GM12801 (cell line): ENCODE measurements around the gene TPCN1.

Experiments
- TF ChIP-seq, protein P1 (sequence below): IDR thresholded peaks from one replicate; pipeline ENCODE4 v1.5.1; 2011; ENCODE audit warnings: control low read depth; ENCODE audit not compliant: insufficient read length; ENCODE audit errors: extremely low read depth

Gene TPCN1

DNA sequence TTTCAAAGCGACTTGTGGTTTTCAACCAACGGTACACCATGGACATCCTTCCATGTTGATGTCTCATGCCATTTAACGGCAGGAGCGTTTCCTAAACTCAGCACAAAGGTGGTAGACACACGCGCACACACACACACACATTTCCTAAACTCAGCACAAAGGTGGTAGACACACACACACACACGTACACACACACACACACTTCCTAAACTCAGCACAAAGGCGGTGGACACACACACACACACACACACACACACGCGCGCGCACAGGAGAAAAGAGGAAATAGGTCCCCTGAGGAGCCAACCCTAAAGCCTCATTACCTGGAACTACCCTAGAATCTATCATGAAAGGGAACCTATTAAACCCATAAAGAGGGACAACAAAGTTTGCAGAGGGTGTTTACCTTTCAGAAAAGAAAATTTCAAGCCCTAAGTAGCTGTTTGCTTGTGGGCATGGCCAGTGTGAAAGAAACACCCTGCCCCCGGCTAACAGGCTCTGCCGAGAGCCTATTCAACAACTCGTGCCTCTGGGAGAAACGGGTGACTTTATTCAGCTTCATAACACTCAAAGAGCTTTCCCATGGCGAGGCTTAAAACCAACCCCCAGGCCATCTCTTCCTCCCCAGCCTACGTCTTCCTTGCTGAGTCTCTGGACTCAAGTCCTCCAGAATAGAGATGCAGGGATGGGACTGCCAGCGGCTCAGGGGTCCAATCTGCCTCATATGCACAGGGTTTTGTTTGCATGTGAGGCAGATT is 81.8 kb downstream of the TPCN1 start:
- TF ChIP-seq, protein P1, sequence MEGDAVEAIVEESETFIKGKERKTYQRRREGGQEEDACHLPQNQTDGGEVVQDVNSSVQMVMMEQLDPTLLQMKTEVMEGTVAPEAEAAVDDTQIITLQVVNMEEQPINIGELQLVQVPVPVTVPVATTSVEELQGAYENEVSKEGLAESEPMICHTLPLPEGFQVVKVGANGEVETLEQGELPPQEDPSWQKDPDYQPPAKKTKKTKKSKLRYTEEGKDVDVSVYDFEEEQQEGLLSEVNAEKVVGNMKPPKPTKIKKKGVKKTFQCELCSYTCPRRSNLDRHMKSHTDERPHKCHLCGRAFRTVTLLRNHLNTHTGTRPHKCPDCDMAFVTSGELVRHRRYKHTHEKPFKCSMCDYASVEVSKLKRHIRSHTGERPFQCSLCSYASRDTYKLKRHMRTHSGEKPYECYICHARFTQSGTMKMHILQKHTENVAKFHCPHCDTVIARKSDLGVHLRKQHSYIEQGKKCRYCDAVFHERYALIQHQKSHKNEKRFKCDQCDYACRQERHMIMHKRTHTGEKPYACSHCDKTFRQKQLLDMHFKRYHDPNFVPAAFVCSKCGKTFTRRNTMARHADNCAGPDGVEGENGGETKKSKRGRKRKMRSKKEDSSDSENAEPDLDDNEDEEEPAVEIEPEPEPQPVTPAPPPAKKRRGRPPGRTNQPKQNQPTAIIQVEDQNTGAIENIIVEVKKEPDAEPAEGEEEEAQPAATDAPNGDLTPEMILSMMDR: no peak

DNA sequence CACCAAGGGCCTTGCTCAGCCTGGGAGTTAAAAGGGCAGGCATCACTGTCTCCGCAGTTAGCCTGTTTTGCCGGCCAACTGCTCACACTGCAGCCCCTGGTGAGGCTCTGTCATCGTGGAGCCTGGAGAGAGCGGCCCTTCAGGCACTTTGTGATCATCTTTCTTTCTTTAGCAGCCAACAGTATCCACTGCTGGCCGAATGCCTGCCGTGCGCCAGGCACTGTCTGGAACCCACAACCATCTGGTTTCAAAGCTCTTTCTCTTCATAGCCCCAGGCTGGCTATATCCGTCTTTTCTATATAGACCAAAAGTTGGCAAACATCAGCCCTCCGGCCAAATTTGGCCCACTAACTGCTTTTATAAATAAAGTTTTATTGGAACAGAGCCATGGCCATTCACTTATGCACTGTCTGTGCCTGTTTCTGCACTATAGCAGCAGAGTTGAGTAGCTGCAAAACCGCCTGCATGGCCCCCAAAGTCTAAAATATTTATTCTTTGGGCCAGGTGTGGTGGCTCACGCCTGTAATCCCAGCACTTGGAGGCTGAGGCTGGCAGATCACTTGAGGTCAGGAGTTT is 84.1 kb downstream of the TPCN1 start:
- TF ChIP-seq, protein P1: no peak

DNA sequence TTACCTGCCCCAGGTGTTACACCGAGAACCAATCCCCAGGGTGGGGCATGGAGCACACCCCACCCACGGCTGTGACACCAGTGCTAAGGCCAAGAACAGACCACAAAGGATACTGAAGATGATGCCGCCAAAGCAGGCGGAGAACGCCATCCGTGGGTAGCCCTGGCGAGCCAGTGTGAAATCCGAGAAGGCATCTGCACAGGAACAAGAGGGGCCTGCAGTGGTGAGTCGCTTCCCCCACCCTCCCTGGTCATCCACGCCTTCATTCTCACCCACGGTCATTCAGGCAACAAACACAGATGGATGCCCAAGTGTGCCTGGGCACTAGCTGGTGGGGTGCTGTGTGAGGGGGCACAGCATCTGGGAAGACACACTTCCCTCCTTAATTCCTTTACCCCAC is 85.1 kb downstream of the TPCN1 start:
- TF ChIP-seq, protein P1: no peak

DNA sequence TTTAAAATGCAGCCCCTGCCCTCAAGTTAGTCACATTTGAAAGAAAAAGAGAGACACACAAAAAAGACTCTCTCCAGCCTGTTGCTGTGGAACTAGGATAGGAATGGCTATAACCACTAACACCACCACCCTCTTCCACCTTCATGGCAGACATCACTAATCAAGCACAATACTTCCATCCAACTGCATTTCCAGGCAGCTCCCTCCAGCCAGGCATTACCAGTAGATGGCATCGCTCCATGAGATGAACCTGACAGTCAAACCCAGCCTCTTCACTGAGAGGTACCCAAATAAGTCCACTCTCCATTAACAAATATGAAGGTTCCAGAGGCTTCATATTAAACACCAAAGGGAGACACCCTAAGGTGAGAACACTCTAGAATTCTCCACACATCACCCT is 89.2 kb downstream of the TPCN1 start:
- TF ChIP-seq, protein P1: no peak

DNA sequence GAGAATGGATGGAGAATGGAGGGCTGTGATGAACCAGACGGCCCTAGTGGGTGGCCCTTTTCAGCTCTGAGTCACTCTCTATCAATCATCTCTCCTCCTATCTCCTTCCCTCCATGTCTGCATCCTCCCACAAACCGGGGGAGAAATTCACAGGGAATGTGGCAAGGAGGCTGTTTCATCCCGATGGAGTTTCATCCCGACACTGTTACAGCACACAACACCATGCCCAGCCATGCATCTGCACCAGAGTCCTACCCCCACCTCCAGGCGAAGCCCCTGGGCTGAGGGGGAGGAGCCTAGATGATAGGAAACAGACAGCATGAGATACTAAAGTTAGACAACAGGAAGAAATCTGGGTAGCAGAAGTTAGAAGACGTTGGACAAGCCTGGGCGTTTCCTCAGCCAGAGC is 92.9 kb downstream of the TPCN1 start:
- TF ChIP-seq, protein P1: no peak

DNA sequence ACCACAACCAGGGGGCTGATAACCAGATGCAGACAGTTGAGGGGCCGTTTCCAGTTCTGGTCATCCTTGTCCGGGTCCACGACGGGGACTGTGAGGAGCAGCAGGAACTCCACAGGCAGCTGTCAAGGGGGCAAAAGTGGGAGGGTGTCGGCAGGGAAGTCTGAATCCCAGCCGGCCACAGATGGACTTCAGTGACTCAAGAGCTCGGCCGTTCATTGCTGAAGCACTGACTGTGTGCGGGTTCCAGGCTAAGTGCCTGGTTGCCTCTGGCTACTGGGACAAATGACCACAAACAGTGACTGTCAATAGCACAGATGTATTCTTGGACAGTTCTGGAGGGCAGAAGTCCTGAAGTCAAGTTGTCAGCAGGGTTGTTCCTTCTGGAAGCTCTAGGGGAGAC is 94.1 kb downstream of the TPCN1 start:
- TF ChIP-seq, protein P1: no peak

DNA sequence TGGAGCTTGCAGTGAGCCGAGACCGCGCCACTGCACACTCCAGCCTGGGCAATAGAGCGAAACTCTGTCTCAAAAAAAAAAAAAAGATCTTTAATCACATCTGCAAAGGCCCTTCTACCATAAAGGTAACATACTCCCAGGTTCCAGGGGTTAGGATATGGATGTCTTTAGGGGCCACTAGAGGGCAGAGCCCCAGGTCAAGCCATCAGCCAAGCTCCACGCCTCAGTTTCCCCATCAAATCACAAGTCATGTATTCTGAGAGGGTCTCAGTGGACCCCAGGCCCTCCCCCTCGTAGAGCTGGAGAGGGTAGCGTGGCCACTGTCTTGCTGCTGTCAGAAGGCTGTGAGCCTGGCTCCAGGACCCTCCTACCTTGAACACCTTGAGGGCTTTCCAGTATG is 94.9 kb downstream of the TPCN1 start:
- TF ChIP-seq, protein P1: no peak
